Lower leg skin (tissue), 3 donors: ENCODE results near the gene NAA10.

ENCODE experiments used
- CTCF ChIP-seq, 3 donors: fragments of 450-650 bp; IDR thresholded peaks; one replicate each; pipeline ENCODE4 v1.5.1; 2016; ENCODE audit warnings: antibody characterized with exemption in 3 of 3, mild to moderate bottlenecking in 3 of 3, moderate library complexity in 2 of 3
- POLR2A ChIP-seq, 2 donors: fragments of 450-650 bp; IDR thresholded peaks; one replicate each; pipeline ENCODE4 v1.6.1; 2016 to 2017; ENCODE audit warnings: antibody characterized with exemption in 2 of 2, mild to moderate bottlenecking in 1 of 2, moderate library complexity in 1 of 2

DNA sequence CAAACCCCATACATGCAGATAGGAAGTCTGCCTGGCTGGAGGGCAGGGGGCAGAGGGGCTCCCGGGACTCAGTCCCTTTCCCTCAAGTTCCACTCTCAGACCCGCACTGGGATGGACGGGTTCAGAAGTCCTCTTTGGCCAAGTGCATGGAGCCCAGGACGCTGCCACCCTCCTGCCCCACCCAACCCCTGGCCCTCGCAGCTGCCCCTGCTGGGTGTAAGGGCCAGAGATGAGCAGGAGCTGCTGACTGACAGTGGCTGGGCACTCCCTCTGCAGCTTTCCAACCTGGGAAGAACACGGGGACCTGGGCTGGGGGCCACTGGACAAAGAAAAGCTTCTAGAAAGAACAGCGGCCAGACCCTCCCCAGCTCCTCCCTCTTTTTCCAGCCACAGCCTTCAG, 52.3 kb downstream of the NAA10 start:
- no peak for TF ChIP-seq POLR2A (IDR thresholded peaks at IDR 0.05)
- no peak for TF ChIP-seq CTCF (IDR thresholded peaks at IDR 0.05)
